NCI-H345 treated with DMSO at 0.1 percent for 48 hours (cell line): ENCODE measurements around the gene DIAPH3.

Experiments
- DNase-seq: peaks from one replicate; lab custom pipeline; 2025; ENCODE audit not compliant: unreplicated experiment; lab: John Stamatoyannopoulos, UW

The DIAPH3 gene

DNA sequence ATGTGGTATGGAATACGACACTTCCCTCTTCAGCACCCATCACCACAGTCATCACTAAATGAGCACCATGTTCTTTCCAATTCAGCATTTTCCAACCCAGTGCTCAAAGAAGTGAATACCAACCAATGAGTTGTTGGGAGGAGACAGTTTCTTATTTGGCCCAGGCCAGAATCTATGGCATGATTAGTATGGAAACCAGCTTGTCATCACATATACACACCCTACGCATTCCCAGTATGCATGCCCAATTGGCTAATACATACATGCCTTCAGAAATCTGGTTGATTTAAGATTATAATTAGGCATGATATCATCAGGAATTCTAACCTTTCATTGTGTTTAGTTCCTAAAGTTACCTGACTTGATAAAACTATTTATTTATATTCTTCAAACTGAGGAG, 430.0 kb downstream of the DIAPH3 start:
- no peak for DNase-seq

DNA sequence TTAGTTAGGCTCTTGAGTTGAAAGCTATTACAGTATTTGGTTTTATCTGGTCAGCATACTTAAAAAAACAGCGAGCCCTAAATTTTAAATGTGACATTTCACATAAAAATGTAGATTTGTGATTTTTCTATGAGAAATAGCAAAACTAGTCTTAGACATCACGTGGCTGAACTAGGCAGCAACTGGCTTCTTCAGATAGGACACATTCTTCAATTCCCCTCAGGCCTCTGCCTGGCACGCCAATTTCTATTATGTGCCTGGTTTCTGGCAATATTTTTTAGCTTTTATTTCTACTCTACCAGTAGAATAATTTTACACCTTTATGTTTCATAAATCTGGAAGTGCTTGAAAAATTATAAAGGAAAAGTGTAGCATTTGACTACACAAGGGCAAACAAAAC, 433.7 kb downstream of the DIAPH3 start:
- DNase-seq: no peak

- DNase-seq: no peak
Measured at GRCh38 chr13:59728896-59729545, 434.7 kb downstream of the DIAPH3 start.

- no peak for DNase-seq
Measured at GRCh38 chr13:59721926-59722910, 441.5 kb downstream of the DIAPH3 start.

GRCh38 chr13:59715611-59716010, 448.1 kb downstream of the DIAPH3 start:
- no peak for DNase-seq

DNA sequence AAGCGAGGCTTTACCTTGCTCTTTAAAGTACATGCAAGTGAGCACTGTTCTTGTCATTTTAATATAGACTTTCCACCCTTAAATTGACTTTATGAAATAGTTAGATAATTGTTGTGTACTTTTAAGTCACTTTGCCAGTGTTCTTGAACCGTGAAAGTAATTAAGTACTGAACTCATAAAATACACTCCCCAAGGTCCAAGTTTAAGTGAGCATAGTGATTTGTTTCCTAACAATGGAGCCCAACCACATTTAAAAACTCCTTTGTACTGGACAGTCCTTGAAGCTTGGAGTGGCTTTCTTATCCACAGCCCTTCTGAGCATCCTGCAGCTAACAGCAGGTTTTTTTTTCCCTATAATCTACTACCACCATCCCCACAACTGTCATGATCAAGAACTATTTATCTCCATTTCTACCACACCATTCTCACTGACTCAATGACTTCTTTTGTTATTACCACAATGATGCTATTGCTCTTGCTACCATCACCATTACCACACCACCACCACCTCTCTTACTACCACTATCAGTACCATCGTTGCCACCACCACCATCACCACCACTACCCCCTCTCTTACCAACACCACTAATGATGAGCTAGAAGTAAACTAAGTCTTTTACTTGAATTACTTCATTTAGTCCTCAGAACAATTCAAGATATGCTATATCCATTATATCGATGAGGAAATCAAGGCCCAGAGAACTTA, 452.6 kb downstream of the DIAPH3 start:
- peak; percentile 15 for DNase-seq

DNA sequence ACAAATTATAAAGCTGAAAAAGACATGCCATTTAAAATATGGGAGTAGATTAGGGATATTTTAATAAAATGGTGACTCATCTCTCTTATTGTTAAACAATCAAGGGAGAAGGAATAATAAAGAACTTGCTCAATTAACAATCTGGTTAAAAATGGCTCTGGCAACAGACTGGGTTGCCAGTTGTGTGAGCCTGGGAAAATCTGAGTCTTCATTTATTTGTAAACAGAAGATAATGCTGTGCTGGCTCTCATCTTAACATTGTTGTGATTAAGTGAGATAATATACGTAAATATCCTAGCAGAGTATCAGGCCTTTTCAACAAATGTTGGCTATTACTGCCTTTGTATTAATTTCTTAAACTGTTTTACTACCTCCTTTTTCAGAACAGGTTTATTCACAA, 453.3 kb downstream of the DIAPH3 start:
- no peak for DNase-seq

DNA sequence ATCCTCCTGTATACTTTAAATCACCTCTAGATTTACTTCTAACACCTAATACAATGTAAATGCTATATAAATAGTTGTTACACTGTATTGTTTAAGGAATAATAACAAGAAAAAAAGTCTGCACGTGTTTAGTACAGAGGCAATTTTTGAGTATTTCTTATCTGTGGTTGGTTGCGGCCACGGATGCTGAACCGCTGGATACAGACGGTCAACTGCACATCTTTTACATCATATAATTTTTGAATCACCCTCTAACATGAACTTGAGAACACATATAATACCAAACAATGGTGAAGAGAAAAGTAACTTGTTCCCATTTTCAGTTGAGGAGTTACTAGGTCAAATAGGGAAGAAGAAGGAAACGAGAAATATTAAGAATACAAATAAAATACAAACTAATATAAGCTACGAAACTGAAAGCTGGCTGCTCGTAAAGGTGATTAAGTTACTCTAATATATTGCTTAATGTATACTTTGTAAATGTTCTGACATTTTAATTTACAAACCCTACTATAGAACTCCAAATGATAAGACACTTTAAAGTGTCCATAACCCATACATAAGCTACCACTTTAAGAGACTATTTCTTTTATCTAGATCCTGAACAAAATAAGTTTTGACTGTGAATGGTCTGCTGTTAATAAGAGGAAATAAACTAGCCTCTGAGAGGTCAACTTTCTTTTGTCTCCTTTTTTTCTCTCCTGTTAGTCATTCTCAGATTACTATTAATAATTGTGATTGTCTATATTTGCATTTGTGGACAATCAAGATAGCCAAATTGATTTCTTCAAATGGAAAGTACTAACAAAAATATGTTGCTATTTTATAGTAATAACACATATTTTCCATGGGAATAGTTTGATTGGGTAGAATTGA, 457.4 kb downstream of the DIAPH3 start:
- no peak for DNase-seq

DNA sequence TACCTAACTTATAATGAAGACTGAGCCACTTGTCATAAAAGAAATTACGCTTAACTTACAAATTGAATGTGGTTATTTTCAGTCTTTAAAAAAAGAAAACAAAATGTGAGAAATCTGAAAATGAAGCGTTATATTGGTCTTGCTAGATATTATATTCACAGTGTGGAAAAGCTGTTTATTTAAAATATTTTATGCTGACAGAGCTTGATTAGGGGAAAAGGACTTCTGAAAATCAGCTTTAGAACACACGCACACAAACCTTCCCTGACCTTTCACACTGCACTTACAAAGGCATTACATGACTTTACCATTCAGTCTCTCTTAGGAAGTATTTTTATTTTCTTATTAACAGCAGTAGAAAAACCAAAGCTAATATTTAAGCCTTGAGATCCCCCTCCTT, 461.5 kb downstream of the DIAPH3 start:
- no peak for DNase-seq

DNA sequence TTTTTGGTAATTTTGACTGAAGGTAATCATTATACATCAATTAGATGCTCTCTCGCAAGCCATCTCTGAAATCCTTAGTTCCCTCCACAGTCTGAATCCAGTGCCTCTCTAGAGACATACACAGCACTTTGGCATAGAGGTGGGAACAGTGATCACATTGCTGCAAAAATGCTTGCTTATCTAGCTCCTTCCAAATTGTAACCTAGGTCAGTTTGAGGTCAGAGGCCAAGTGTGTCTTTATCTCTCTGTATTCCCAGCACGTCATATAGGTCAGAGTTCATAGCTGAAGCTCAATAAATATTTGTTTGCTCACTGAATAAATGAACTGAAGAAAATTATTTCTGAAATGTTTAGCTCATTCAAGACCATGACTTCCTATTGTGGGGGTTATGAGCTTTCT, 462.5 kb downstream of the DIAPH3 start:
- no peak for DNase-seq

DNA sequence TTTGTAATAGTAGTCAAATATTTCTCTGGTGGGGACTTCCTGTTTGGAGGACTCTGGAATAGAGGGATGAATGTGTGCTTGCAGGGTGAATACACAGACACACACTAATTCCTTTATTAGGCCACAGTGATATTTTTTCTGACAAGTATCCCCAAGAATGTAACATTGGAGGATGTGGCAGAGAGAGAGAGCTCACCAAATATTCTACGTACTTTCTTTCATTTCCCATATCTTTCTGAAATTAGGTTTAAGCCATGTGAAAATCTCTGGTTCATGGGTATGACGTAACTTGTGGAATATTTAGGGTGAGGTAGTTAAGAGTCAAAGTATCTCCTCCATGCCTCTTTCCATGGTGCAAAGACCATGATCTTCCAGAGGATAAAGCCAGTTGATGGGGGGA, 463.4 kb downstream of the DIAPH3 start:
- DNase-seq: no peak

DNA sequence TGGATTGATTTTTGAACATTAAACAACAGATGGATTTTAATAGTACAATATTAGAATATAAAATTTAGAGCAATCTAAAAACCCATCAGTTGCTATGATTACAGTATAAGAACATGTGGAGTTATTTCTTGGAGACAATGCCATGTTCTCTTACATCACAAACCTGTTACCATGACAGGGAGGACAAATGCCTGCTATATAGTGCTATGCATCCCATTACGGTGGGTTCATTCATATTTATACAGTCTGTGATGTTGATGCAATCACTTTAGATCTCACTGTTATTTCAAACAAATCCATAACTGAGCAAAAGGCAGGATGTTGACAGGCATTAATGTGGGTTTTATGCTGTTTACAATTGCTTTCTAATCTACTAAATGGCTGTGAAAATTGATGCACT, 467.5 kb downstream of the DIAPH3 start:
- DNase-seq: no peak

DNA sequence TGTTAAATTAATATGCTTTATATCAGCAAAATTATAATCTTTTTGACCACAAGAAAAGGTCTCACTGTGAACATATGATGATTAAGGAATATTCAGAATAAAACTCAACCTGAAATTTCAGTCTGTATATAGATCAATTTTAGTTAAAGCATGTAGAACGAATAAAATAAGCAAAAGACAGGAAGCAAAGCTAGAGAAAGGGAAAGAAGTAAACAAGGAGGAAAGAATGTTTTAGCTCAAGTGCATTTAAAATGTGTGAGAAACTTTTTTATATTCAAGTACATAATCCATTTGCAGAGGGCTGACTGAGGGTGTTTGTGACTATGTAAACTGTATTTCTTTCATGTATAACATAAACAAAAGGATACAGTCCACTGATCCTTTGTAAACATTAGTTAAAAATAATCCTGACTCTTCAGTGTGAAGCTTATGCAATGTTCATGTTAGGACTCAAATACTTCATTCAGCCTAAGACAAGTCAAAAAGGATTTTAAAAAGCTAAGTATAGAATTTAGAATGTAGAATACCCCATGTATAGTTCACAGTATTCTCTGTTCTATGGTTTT, 472.1 kb downstream of the DIAPH3 start:
- DNase-seq: no peak

DNA sequence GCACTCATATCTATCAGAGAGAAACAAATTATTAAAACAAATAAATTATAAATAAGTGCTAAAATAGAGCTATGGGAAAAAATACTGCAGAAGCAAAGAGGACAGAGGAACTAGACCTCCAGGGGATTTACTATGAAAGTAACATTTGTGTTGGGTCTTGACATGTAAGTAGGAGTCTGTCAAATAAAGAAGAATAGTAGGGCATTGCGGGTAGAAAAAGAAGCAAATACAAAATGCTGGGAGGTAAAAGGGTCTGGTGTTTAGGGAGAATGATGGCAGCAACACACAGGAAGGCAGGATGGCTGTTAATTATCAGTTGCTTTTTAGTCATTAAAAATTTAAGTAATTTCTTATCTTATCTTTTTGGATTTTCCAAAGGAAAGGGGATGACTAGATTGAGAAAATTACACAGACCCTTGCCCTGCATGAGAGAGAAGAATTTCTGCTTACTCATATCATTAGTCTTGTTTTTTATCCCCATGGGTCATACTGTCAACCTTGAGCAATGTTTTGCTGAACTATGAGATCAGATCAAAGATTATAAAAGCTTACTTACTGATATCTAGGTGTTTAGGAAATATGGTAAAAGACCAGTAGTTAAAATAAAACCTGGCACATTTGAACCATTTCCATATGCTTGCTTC, 472.7 kb downstream of the DIAPH3 start:
- no peak for DNase-seq

DNA sequence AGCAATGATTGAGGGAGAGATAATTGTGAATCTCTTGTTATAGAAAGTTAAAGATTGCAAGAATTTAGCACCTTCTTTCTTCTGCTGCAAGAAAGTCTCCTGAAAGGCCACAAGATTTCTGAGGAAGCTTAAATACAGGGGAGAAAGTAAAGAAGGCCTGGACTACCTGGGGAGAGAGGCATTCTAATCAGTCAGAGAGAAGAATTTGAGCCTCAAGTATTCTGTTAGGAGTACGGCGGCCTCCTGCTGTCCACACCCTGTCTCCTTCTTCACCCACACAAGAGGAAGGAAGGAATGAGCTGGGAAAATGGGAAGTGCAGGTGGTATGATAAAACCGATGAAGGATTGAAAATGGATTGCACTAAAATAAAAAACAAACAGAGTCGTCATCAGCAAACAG, 474.7 kb downstream of the DIAPH3 start:
- no peak for DNase-seq

DNA sequence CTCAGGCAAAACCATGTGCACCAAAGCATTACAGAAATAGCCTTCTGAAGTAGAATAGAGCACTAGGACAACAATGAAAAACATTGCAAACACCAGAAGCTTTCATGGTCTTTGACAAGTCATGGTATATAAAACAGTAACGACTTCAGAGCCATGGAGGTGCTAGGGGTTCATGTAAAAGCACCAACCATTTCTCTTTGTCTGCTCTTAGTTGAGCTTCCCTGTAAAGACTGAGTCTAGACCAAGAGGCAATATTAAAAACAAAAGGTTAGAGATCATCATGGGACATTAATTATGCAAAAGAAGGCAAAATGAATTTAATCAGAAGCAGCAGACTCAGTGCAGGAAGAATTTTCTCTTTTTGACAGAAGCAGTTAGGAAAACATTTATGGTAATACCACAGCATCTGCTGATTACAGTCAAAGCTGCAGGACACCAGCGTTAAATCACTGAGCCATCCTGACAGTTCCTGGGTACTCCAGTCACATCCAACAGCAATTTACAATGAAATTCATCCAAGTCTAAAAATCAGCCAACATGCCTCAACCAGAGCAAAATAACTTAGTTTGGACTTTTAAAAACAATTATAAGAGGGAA, 476.8 kb downstream of the DIAPH3 start:
- peak; percentile 39 for DNase-seq

- DNase-seq: no peak
Measured at GRCh38 chr13:59684105-59684504, 479.6 kb downstream of the DIAPH3 start.

DNA sequence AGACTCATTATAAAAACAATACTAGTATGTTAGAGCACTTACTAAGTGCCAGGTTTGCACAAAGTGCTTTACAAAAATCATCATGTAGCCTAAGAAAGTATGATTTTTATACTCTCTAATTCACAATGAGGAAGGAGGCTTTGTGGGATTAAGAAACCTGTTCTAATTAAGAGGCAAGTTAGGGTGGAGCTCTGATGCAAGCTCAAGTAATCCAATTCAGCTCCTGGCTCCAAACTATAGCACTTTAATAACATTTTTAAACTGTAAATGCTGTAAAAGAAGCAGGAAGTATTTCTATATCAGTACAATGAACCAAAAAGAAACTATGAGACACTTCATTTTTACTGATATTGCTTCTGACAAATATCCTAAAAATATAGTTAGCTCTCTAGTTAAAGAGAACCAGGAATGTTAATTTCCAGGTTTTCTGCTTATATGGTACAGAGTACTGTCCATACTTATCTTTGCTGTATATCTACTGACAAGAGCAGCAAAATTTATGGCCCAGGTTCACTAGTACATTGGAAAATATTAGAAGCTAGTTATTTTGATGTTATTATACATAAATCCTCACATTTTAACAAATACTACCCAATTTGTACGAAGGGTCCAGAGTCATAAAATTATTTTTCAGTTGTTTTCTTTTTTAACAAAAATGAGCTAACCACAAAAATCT, 482.0 kb downstream of the DIAPH3 start:
- DNase-seq: no peak

GRCh38 chr13:59680429-59681024, 483.2 kb downstream of the DIAPH3 start:
- peak; percentile 42 for DNase-seq
